GM12878 (cell line): Measurements from ENCODE around the gene TAPT1. TPM values are rescaled to one million over a fixed set of nuclear protein-coding genes. Genes with fewer than 3 reads are reported as not detected.

Source experiments
- ATAC-seq: fragments of 200-7000 bp; cut with Tn5 transposase; 3 replicates; pipeline ENCODE4 v1.9.1; 2020; ENCODE audit warnings: mild to moderate bottlenecking, moderate library complexity
- BruUV-seq: library from RNA; stranded (reverse); fragments of 400-500 nt; replicated peaks from 2 replicates; lab custom pipeline; 2021; lab: Mats Ljungman, UMichigan
- CTCF ChIA-PET: fragments of 300-600 bp; sonication (Branson Sonifier 250); formaldehyde crosslinking; extraction: SDS; loops from one replicate; lab custom pipeline; 2021; ENCODE audit warnings: inconsistent platforms; lab: Yijun Ruan, JAX
- POLR2A ChIA-PET: fragments of 350-600 bp; formaldehyde crosslinking; extraction: SDS; loops from one replicate; lab custom pipeline; 2021; ENCODE audit warnings: inconsistent platforms; lab: Charles Lee
- RAD21 ChIA-PET: fragments of 300-600 bp; sonication (Branson Sonifier 250); formaldehyde crosslinking; loops from one replicate; lab custom pipeline; 2023; ENCODE audit warnings: antibody characterized with exemption; ENCODE audit not compliant: unreplicated experiment; lab: Charles Lee
- SMC1A ChIA-PET: fragments of 300-600 bp; sonication (Branson Sonifier 250); formaldehyde crosslinking; loops from one replicate; lab custom pipeline; 2023; ENCODE audit not compliant: unreplicated experiment, uncharacterized antibody; lab: Charles Lee
- DNase-seq: peaks from one replicate; pipeline ENCODE4 v3.0.0-alpha.2; 2011; ENCODE audit warnings: low read depth, low spot score
- FAIRE-seq: peaks from 3 replicates; lab custom pipeline; 2011; peaks lifted over from hg19 to GRCh38; lab: Jason Lieb, UNC
- H2AFZ ChIP-seq: 2 replicates; pipeline ENCODE4 v1.6.0; 2011; ENCODE audit warnings: low read depth, low read length, control low read depth; ENCODE audit not compliant: control insufficient read depth
- H3K27ac ChIP-seq: 2 replicates; pipeline ENCODE4 v1.5.1; 2011; ENCODE audit warnings: control low read depth; ENCODE audit not compliant: control insufficient read depth, insufficient read depth
- H3K27me3 ChIP-seq, 2 experiments: replicated peaks in 1 of 2; 2 replicates each; pipeline versions ENCODE4 v1.6.0 to v1.6.1; 2011; ENCODE audit warnings: low read length in 1 of 2; ENCODE audit not compliant: control insufficient read depth in 2 of 2, insufficient read depth in 2 of 2
- H3K36me3 ChIP-seq, 2 experiments: 2 replicates each; pipeline ENCODE4 v1.5.1; 2011; ENCODE audit warnings: low read length in 1 of 2; ENCODE audit not compliant: control insufficient read depth in 2 of 2, insufficient read depth in 2 of 2
- H3K4me1 ChIP-seq: 2 replicates; pipeline ENCODE4 v1.6.1; 2011; ENCODE audit warnings: mild to moderate bottlenecking, low read length, moderate library complexity, mixed read lengths; ENCODE audit not compliant: control insufficient read depth, insufficient read depth
- H3K4me2 ChIP-seq: 2 replicates; pipeline ENCODE4 v1.6.0; 2011; ENCODE audit warnings: control low read depth; ENCODE audit not compliant: control insufficient read depth, insufficient read depth
- H3K4me3 ChIP-seq: fragments of 200-600 bp; sonication (generic); 2 replicates; pipeline ENCODE4 v1.5.1; 2016
- H3K79me2 ChIP-seq: 2 replicates; pipeline ENCODE4 v1.6.0; 2011; ENCODE audit warnings: low read length; ENCODE audit not compliant: control insufficient read depth, insufficient read depth
- H3K9ac ChIP-seq: 2 replicates; pipeline ENCODE4 v1.8.0; 2011; ENCODE audit warnings: low read length, control low read depth, mixed read lengths; ENCODE audit not compliant: control insufficient read depth, insufficient read depth
- H3K9me3 ChIP-seq: replicated peaks from 3 replicates; pipeline ENCODE4 v1.5.1; 2011; ENCODE audit warnings: mild to moderate bottlenecking, low read length; ENCODE audit not compliant: control insufficient read depth, insufficient read depth
- H4K20me1 ChIP-seq: 2 replicates; pipeline ENCODE4 v1.6.0; 2011; ENCODE audit not compliant: control insufficient read depth, insufficient read depth
- ATF7 ChIP-seq: fragments of 450-650 bp; IDR thresholded peaks from 2 replicates; pipeline ENCODE4 v1.6.1; 2016; ENCODE audit warnings: low read depth, mild to moderate bottlenecking
- BCL11A ChIP-seq: IDR thresholded peaks from 2 replicates; pipeline ENCODE4 v1.6.1; 2011; ENCODE audit warnings: low read depth, low read length
- BHLHE40 ChIP-seq, 2 experiments: fragments of 450-650 bp in 1 of 2; IDR thresholded peaks; 2 replicates each; pipeline ENCODE4 v1.6.1; 2011 to 2017; ENCODE audit warnings: low read depth in 2 of 2, borderline replicate concordance in 1 of 2, improper control_type of control experiment in 1 of 2, low read length in 1 of 2, mild to moderate bottlenecking in 1 of 2
- EP300 ChIP-seq, 2 experiments: fragments of 150-350 bp in 1 of 2; IDR thresholded peaks; 2 replicates each; pipeline ENCODE4 v1.6.1; 2011 to 2012; ENCODE audit warnings: low read depth in 2 of 2, low read length in 2 of 2, borderline replicate concordance in 1 of 2, improper control_type of control experiment in 1 of 2, inconsistent platforms in 1 of 2; ENCODE audit not compliant: control insufficient read depth in 1 of 2
- HDAC6 ChIP-seq: fragments of 200-600 bp; sonication (generic); IDR thresholded peaks from one replicate; pipeline ENCODE4 v1.8.0; 2017; ENCODE audit warnings: antibody characterized with exemption; ENCODE audit not compliant: unreplicated experiment
- NR2F1 ChIP-seq: fragments of 450-650 bp; conservative IDR thresholded peaks from 2 replicates; pipeline ENCODE4 v1.6.1; 2017; ENCODE audit warnings: mild to moderate bottlenecking
- POLR2A ChIP-seq: IDR thresholded peaks from 2 replicates; pipeline ENCODE4 v1.6.1; 2011; ENCODE audit warnings: low read depth, mild to moderate bottlenecking, low read length
- POU2F2 ChIP-seq: IDR thresholded peaks from 3 replicates; pipeline ENCODE4 v1.6.1; 2011; ENCODE audit warnings: low read depth, mild to moderate bottlenecking, low read length, borderline replicate concordance
- RAD21 ChIP-seq: IDR thresholded peaks from 2 replicates; pipeline ENCODE4 v1.6.1; 2011; ENCODE audit warnings: mild to moderate bottlenecking, low read depth, low read length, moderate library complexity; ENCODE audit not compliant: insufficient read depth
- RCOR1 ChIP-seq: conservative IDR thresholded peaks from 2 replicates; pipeline ENCODE4 v1.6.1; 2012; ENCODE audit warnings: low read depth, low read length, improper control_type of control experiment
- RUNX3 ChIP-seq: IDR thresholded peaks from 2 replicates; pipeline ENCODE4 v1.6.1; 2012; ENCODE audit warnings: low read length, inconsistent platforms
- SIN3A ChIP-seq: IDR thresholded peaks from 2 replicates; pipeline ENCODE4 v1.6.1; 2012; ENCODE audit warnings: low read depth, low read length, improper control_type of control experiment
- SMC3 ChIP-seq: IDR thresholded peaks from 2 replicates; pipeline ENCODE4 v1.6.1; 2011; ENCODE audit warnings: low read length, improper control_type of control experiment, borderline replicate concordance
- SPI1 ChIP-seq: IDR thresholded peaks from 2 replicates; pipeline ENCODE4 v1.6.1; 2011; ENCODE audit warnings: low read depth, mild to moderate bottlenecking, low read length, moderate library complexity, borderline replicate concordance; ENCODE audit not compliant: insufficient read depth
- TCF7 ChIP-seq: IDR thresholded peaks from 2 replicates; pipeline ENCODE4 v1.6.1; 2014; ENCODE audit warnings: antibody characterized with exemption, borderline replicate concordance
- WGBS: methylation state at CpG from one replicate; pipeline ENCODE4 v1.1.6; 2016; ENCODE audit warnings: low lambda C conversion rate; ENCODE audit not compliant: insufficient replicate concordance, insufficient coverage; ENCODE audit errors: missing lambda C conversion rate; 5-methylcytosine and 5-hydroxymethylcytosine counted together
- in situ Hi-C: fragments of 300-500 bp; cut with MboI; formaldehyde crosslinking; loops from 9 replicates; pipeline ENCODE4 v1.14.3; 2018; ENCODE audit warnings: mixed read lengths
- intact Hi-C: fragments of 100-400 bp; cut with micrococcal nuclease; formaldehyde crosslinking; loops from one replicate; pipeline ENCODE4 v1.14.2; 2022; ENCODE audit not compliant: unreplicated experiment
- polyA plus RNA-seq, 11 experiments: library from polyadenylated mRNA; depleted of rRNA in 4 of 11; unstranded in 6 of 11; stranded (reverse) in 5 of 11; fragments of >200 nt; fragmentation: Nextera tagmentation in 4 of 11; fragmentation: Illumina TruSeq in 1 of 11; extraction: Ambion mirVana in 4 of 11; extraction: Trizol in 1 of 11; gene quantifications; 1 replicate in 1 of 11; 2 replicates in 10 of 11; pipeline versions ENCODE4 v1.2.1 to v1.2.3, GENCODE V29; 2011 to 2016; ENCODE audit warnings: inconsistent platforms in 2 of 11, missing spikeins in 2 of 11, low read depth in 1 of 11
- total RNA-seq, 4 experiments: library from RNA; depleted of rRNA in 3 of 4; stranded (reverse); fragments of >200 nt in 3 of 4; fragmentation: Illumina TruSeq in 1 of 4; extraction: Trizol in 1 of 4; gene quantifications; 2 replicates each; pipeline versions ENCODE4 v1.2.1 to v1.2.3, GENCODE V29; 2013 to 2021
- TF ChIP-seq, protein P1 (sequence below): fragments of 450-650 bp; conservative IDR thresholded peaks from 2 replicates; pipeline ENCODE4 v1.6.1; 2017; ENCODE audit warnings: mild to moderate bottlenecking, moderate library complexity
- TF ChIP-seq, protein P2 (sequence below): IDR thresholded peaks from 2 replicates; pipeline ENCODE4 v1.6.1; 2011; ENCODE audit warnings: mild to moderate bottlenecking, low read depth, low read length, moderate library complexity; ENCODE audit not compliant: insufficient replicate concordance
- TF ChIP-seq, protein P3 (sequence below), 3 experiments: IDR thresholded peaks in 2 of 3; conservative IDR thresholded peaks in 1 of 3; 2 replicates each; pipeline ENCODE4 v1.5.1; 2011; ENCODE audit warnings: low read depth in 3 of 3, low read length in 3 of 3, mild to moderate bottlenecking in 3 of 3, control low read depth in 2 of 3, moderate library complexity in 2 of 3, inconsistent platforms in 1 of 3, mixed read lengths in 1 of 3; ENCODE audit not compliant: control insufficient read depth in 2 of 3, insufficient read depth in 1 of 3; ENCODE audit errors: extremely low read depth in 1 of 3

Gene TAPT1
- total and polyA plus RNA-seq, 10 of the 15 experiments (the other 5 are each of a cell fraction or from before 2014, with no cell fraction given), result 0.91 to 23.3 (median 9.5) TPM

DNA sequence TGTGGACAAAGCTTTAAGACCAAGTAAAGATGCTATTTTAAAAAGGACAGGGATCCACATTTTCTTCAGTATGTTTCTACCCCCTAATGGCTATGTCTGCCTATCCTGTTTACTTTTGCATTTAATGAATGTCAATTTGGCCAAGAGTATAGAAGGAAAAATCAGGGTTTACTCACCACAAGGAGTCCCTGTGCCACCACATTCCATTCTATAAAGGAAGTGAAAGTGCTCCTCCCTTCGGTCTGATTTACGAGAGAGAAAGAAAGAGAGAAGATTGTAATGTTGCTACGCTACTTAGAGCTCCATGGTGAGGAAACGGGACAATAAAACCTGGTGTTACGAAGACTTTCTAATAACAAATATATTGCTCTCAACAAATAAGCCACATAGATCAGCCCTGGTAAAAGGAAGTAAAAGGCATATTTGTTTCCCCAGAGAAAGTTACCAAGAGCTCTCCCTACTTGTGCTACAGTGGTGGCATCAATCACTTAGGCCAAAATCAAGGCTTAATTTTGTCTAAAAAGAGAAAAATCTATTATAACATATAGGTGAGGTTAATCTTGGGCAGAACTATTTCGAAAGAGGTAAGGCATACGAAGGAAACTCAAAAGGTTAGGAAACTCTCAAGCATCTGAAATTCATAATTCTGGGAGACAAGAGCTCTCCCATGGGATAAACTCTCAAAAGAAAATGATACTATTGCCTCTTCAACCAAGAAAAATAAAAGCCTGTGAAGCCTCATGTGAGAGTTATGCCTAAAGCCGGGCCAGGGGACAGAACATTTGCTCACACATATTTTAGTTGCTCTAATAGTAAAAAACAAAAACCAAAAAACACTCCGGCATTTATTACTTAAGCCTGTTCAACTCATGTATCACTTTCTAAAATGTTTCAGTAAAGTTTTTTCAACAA lies 29.5 kb downstream of the TAPT1 start:
- Histone ChIP-seq H3K4me3 (no peak overlapping the region), H4K20me1 (no peaks in the 10 kb centered on the region), H3K79me2 (no peaks in the 10 kb centered on the region), H3K9me3 (no peaks in the 10 kb centered on the region), H3K27me3 (no peaks in the 10 kb centered on the region), H3K4me2 (peak overlapping the region; percentile 60), H3K9ac (no peak overlapping the region), H2AFZ (no peak overlapping the region), H3K36me3 (no peaks in the 10 kb centered on the region), H3K27ac (no peak overlapping the region), H3K4me1 (peaks cover 2% of the 10 kb centered on the region; the same call in 1 of the 2 replicates)
- in situ Hi-C loops (no loop called here), intact Hi-C loops (no loop called here)
- no peak for FAIRE-seq
- RAD21 ChIA-PET, result interaction anchor here (0.9 to 2.1 kb wide), 6 partner anchors 9 to 391 kb away, joined by 3 to 9 read pairs (median 4); no protein-coding TSS in a partner anchor
- peak; percentile 66 for ATAC-seq
- 79% methylated on average over 8 of the region's 9 CpGs for WGBS
- POLR2A ChIA-PET, result no interaction called here
- peak; percentile 21 for DNase-seq
- BruUV-seq, result no TSS peak
- CTCF ChIA-PET, result interaction anchor here (0.7 to 5.9 kb wide), 14 partner anchors 9 to 391 kb away, joined by 3 to 78 read pairs (median 4); no protein-coding TSS in a partner anchor
- SMC1A ChIA-PET, result interaction anchor here (0.8 to 2.7 kb wide), 10 partner anchors 9 to 173 kb away, joined by 3 to 16 read pairs (median 4); no protein-coding TSS in a partner anchor
- TF ChIP-seq TCF7, result no peak
- TF ChIP-seq SMC3, result 0 out of 2 replicates have a peak, but pooled peaks have one; percentile 15
- no peak for TF ChIP-seq POU2F2
- peak; percentile 72 for TF ChIP-seq RUNX3
- TF ChIP-seq, protein P1, sequence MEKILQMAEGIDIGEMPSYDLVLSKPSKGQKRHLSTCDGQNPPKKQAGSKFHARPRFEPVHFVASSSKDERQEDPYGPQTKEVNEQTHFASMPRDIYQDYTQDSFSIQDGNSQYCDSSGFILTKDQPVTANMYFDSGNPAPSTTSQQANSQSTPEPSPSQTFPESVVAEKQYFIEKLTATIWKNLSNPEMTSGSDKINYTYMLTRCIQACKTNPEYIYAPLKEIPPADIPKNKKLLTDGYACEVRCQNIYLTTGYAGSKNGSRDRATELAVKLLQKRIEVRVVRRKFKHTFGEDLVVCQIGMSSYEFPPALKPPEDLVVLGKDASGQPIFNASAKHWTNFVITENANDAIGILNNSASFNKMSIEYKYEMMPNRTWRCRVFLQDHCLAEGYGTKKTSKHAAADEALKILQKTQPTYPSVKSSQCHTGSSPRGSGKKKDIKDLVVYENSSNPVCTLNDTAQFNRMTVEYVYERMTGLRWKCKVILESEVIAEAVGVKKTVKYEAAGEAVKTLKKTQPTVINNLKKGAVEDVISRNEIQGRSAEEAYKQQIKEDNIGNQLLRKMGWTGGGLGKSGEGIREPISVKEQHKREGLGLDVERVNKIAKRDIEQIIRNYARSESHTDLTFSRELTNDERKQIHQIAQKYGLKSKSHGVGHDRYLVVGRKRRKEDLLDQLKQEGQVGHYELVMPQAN, result no peak
- no peak for TF ChIP-seq HDAC6
- TF ChIP-seq, protein P2, sequence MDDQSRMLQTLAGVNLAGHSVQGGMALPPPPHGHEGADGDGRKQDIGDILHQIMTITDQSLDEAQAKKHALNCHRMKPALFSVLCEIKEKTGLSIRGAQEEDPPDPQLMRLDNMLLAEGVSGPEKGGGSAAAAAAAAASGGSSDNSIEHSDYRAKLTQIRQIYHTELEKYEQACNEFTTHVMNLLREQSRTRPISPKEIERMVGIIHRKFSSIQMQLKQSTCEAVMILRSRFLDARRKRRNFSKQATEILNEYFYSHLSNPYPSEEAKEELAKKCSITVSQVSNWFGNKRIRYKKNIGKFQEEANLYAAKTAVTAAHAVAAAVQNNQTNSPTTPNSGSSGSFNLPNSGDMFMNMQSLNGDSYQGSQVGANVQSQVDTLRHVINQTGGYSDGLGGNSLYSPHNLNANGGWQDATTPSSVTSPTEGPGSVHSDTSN, result no peak
- TF ChIP-seq SIN3A, result no peak
- TF ChIP-seq NR2F1, result no peak
- TF ChIP-seq, protein P3, sequence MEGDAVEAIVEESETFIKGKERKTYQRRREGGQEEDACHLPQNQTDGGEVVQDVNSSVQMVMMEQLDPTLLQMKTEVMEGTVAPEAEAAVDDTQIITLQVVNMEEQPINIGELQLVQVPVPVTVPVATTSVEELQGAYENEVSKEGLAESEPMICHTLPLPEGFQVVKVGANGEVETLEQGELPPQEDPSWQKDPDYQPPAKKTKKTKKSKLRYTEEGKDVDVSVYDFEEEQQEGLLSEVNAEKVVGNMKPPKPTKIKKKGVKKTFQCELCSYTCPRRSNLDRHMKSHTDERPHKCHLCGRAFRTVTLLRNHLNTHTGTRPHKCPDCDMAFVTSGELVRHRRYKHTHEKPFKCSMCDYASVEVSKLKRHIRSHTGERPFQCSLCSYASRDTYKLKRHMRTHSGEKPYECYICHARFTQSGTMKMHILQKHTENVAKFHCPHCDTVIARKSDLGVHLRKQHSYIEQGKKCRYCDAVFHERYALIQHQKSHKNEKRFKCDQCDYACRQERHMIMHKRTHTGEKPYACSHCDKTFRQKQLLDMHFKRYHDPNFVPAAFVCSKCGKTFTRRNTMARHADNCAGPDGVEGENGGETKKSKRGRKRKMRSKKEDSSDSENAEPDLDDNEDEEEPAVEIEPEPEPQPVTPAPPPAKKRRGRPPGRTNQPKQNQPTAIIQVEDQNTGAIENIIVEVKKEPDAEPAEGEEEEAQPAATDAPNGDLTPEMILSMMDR (IDR thresholded peaks at IDR 0.05 in 2 of 3, conservative IDR thresholded peaks at IDR 0.05 in 1 of 3; ENCODE audit: control insufficient read depth in 2 of 3, extremely low read depth in 1 of 3, insufficient read depth in 1 of 3, low read depth in 3 of 3, low read length in 3 of 3), result peak in 1 of 3 experiments; percentile 33; a peak in 2 of 6 replicates
- peak; percentile 21; the same call in 1 of the 2 replicates for TF ChIP-seq RAD21
- no peak for TF ChIP-seq RCOR1
- TF ChIP-seq EP300 (IDR thresholded peaks at IDR 0.05; ENCODE audit: borderline replicate concordance in 1 of 2, control insufficient read depth in 1 of 2, low read depth in 2 of 2, low read length in 2 of 2), result no peak
- TF ChIP-seq SPI1, result peak; percentile 75; the same call in 1 of the 2 replicates
- TF ChIP-seq ATF7, result no peak
- no peak for TF ChIP-seq BHLHE40 (IDR thresholded peaks at IDR 0.05; ENCODE audit: borderline replicate concordance in 1 of 2, low read depth in 2 of 2, low read length in 1 of 2)
- TF ChIP-seq POLR2A, result no peak
- TF ChIP-seq BCL11A, result no peak
